K562 (cell line): ENCODE results near the gene HAGHL. TPM values are rescaled to one million over a fixed set of nuclear protein-coding genes. Genes with fewer than 3 reads are reported as not detected.

Experiments used
- CREM ChIP-seq: IDR thresholded peaks from 2 replicates; pipeline ENCODE4 v1.6.1; 2014; ENCODE audit warnings: antibody characterized with exemption, low read depth
- CTBP1 ChIP-seq: fragments of 450-650 bp; IDR thresholded peaks from 2 replicates; pipeline ENCODE4 v1.6.1; 2016; ENCODE audit warnings: borderline replicate concordance
- EGR1 ChIP-seq: fragments of 450-650 bp; conservative IDR thresholded peaks from 2 replicates; pipeline ENCODE4 v1.6.1; 2017; ENCODE audit warnings: mild to moderate bottlenecking
- ELF2 ChIP-seq: fragments of 250-450 bp; sonication (Bioruptor Pico); IDR thresholded peaks from 2 replicates; pipeline ENCODE4 v1.5.0; 2021; ENCODE audit warnings: mild to moderate bottlenecking
- EP400 ChIP-seq: fragments of 450-650 bp; IDR thresholded peaks from 2 replicates; pipeline ENCODE4 v1.6.1; 2017; ENCODE audit warnings: antibody characterized with exemption, mild to moderate bottlenecking, moderate library complexity
- GABPA ChIP-seq: fragments of 200-800 bp; sonication (Bioruptor generic); conservative IDR thresholded peaks from 2 replicates; pipeline ENCODE4 v1.6.1; 2016; ENCODE audit warnings: low read depth, missing genetic modification characterization, missing compliant biosample characterization
- GATAD2A ChIP-seq: fragments of 450-650 bp; IDR thresholded peaks from 2 replicates; pipeline ENCODE4 v1.6.1; 2017
- GATAD2B ChIP-seq: fragments of 450-650 bp; IDR thresholded peaks from 2 replicates; pipeline ENCODE4 v1.6.1; 2017; ENCODE audit warnings: mild to moderate bottlenecking, borderline replicate concordance
- HNRNPUL1 ChIP-seq: fragments of 200-400 bp; formaldehyde crosslinking; IDR thresholded peaks from 2 replicates; pipeline ENCODE4 v1.6.1; 2017; ENCODE audit warnings: low read length
- KAT2B ChIP-seq: IDR thresholded peaks from one replicate; pipeline ENCODE4 v1.6.1; 2012; ENCODE audit warnings: low read depth, mild to moderate bottlenecking, control low read depth, inconsistent platforms, low read length, moderate library complexity
- L3MBTL2 ChIP-seq: fragments of 450-650 bp; IDR thresholded peaks from 2 replicates; pipeline ENCODE4 v1.6.1; 2016; ENCODE audit warnings: mild to moderate bottlenecking, moderate library complexity
- MCM3 ChIP-seq: fragments of 450-650 bp; IDR thresholded peaks from 2 replicates; pipeline ENCODE4 v1.6.1; 2016
- MEIS2 ChIP-seq: fragments of 450-650 bp; IDR thresholded peaks from 2 replicates; pipeline ENCODE4 v1.6.1; 2014; ENCODE audit warnings: mild to moderate bottlenecking; ENCODE audit not compliant: partially characterized antibody
- NRF1 ChIP-seq, 2 experiments: fragments of 450-650 bp; IDR thresholded peaks in 1 of 2; conservative IDR thresholded peaks in 1 of 2; 2 replicates each; pipeline ENCODE4 v1.6.1; 2014; ENCODE audit warnings: mild to moderate bottlenecking in 2 of 2
- RAD21 ChIP-seq, 2 experiments: fragments of 250-450 bp in 1 of 2; fragments of 450-650 bp in 1 of 2; sonication (Bioruptor Pico) in 1 of 2; formaldehyde crosslinking in 1 of 2; IDR thresholded peaks in 1 of 2; conservative IDR thresholded peaks in 1 of 2; 2 replicates each; pipeline versions ENCODE4 v1.4.0 to v1.8.0; 2020 to 2022; ENCODE audit warnings: mild to moderate bottlenecking in 2 of 2, moderate library complexity in 1 of 2
- RBM15 ChIP-seq: fragments of 200-400 bp; formaldehyde crosslinking; IDR thresholded peaks from 2 replicates; pipeline ENCODE4 v1.6.1; 2018; ENCODE audit warnings: mild to moderate bottlenecking, low read length, moderate library complexity; ENCODE audit not compliant: insufficient read depth
- RCOR1 ChIP-seq, 2 experiments: IDR thresholded peaks; 2 replicates each; pipeline ENCODE4 v1.6.1; 2012; ENCODE audit warnings: low read depth in 2 of 2, low read length in 2 of 2, borderline replicate concordance in 1 of 2, improper control_type of control experiment in 1 of 2
- SIRT6 ChIP-seq: IDR thresholded peaks from one replicate; pipeline ENCODE4 v1.6.1; 2012; ENCODE audit warnings: low read depth, mild to moderate bottlenecking, control low read depth, inconsistent platforms, low read length, moderate library complexity
- TAF1 ChIP-seq: IDR thresholded peaks from 2 replicates; pipeline ENCODE4 v1.6.1; 2011; ENCODE audit warnings: mild to moderate bottlenecking, low read length, moderate library complexity; ENCODE audit not compliant: insufficient read depth, control insufficient read depth, severe bottlenecking; ENCODE audit errors: extremely low read depth
- TBP ChIP-seq: optimal IDR thresholded peaks from 2 replicates; pipeline ENCODE3; 2011; ENCODE audit warnings: low read depth, low read length, improper control_type of control experiment
- TEAD2 ChIP-seq: fragments of 450-650 bp; IDR thresholded peaks from 2 replicates; pipeline ENCODE4 v1.6.1; 2016; ENCODE audit warnings: missing genetic modification characterization, control low read depth, missing compliant biosample characterization
- TGIF2 ChIP-seq: sonication (generic); formaldehyde crosslinking; IDR thresholded peaks from 2 replicates; pipeline ENCODE4 v1.8.1; 2022; ENCODE audit warnings: mild to moderate bottlenecking, missing genetic modification reagents, moderate library complexity
- YBX1 ChIP-seq: fragments of 450-650 bp; IDR thresholded peaks from 2 replicates; pipeline ENCODE4 v1.7.1; 2016; ENCODE audit warnings: mild to moderate bottlenecking
- ZFP1 ChIP-seq: fragments of 450-650 bp; formaldehyde crosslinking; IDR thresholded peaks from 2 replicates; pipeline ENCODE4 v1.4.0; 2020; ENCODE audit warnings: mild to moderate bottlenecking, mixed read lengths
- ZNF395 ChIP-seq: fragments of 200-800 bp; sonication (Bioruptor generic); IDR thresholded peaks from 2 replicates; pipeline ENCODE4 v1.6.1; 2017; ENCODE audit warnings: missing genetic modification characterization, missing compliant biosample characterization
- ZNF592 ChIP-seq: fragments of 450-650 bp; IDR thresholded peaks from 2 replicates; pipeline ENCODE4 v1.6.1; 2017; ENCODE audit warnings: antibody characterized with exemption, mild to moderate bottlenecking
- polyA plus RNA-seq, 8 experiments: library from polyadenylated mRNA; depleted of rRNA in 4 of 8; stranded (reverse) in 5 of 8; unstranded in 3 of 8; fragments of >200 nt; fragmentation: Nextera tagmentation in 2 of 8; fragmentation: Illumina TruSeq in 1 of 8; extraction: Ambion mirVana in 2 of 8; extraction: Trizol in 1 of 8; gene quantifications; 2 replicates each; pipeline versions ENCODE4 v1.2.1 to v1.2.3, GENCODE V29; 2011 to 2014; ENCODE audit warnings: inconsistent platforms in 1 of 8, missing spikeins in 1 of 8
- total RNA-seq, 7 experiments: library from RNA; depleted of rRNA in 6 of 7; stranded (reverse); fragments of >200 nt in 6 of 7; fragmentation: Illumina TruSeq in 2 of 7; extraction: Trizol in 2 of 7; gene quantifications; 2 replicates each; pipeline versions ENCODE4 v1.2.1 to v1.2.3, GENCODE V29; 2011 to 2021; ENCODE audit warnings: low replicate concordance in 1 of 7

The HAGHL gene
- total and polyA plus RNA-seq, 9 of the 15 experiments (the other 6 are each of a cell fraction or from before 2014, with no cell fraction given) = 0.31 to 83.4 (median 20.7) TPM

- TF ChIP-seq ZNF592 = no peak
- TF ChIP-seq SIRT6 = no peak
- no peak for TF ChIP-seq RBM15
- no peak for TF ChIP-seq KAT2B
- no peak for TF ChIP-seq ZFP1 (CRISPR knock-in tag)
- TF ChIP-seq ELF2 (CRISPR knock-in tag) = peak; percentile 58; the same call in 1 of the 2 replicates
- no peak for TF ChIP-seq TEAD2
- TF ChIP-seq TAF1 = peak; percentile 25
- no peak for TF ChIP-seq MEIS2
- TF ChIP-seq GATAD2B = no peak
- no peak for TF ChIP-seq RCOR1 (IDR thresholded peaks at IDR 0.05; ENCODE audit: borderline replicate concordance in 1 of 2, low read depth in 2 of 2, low read length in 2 of 2)
- peak; percentile 74 for TF ChIP-seq GABPA
- no peak for TF ChIP-seq RAD21 (CRISPR knock-in tag; conservative IDR thresholded peaks at IDR 0.05 in 1 of 2, IDR thresholded peaks at IDR 0.05 in 1 of 2)
- TF ChIP-seq TGIF2 (CRISPR knock-in tag) = no peak
- no peak for TF ChIP-seq GATAD2A
- peak; percentile 55; the same call in 1 of the 2 replicates for TF ChIP-seq EP400
- peak; percentile 28 to 44; a peak in 2 of 4 replicates for TF ChIP-seq NRF1 (conservative IDR thresholded peaks at IDR 0.05 in 1 of 2, IDR thresholded peaks at IDR 0.05 in 1 of 2)
- no peak for TF ChIP-seq HNRNPUL1
- TF ChIP-seq MCM3 = no peak
- TF ChIP-seq CREM = no peak; the same call in 1 of the 2 replicates
- peak; percentile 51 for TF ChIP-seq TBP
- TF ChIP-seq CTBP1 = peak; percentile 54; the same call in 1 of the 2 replicates
- no peak for TF ChIP-seq YBX1
- TF ChIP-seq ZNF395 (CRISPR knock-in tag) = peak; percentile 78
- peak; percentile 68 for TF ChIP-seq L3MBTL2
- TF ChIP-seq EGR1 = no peak
These were observed 1.4 kb downstream of the HAGHL start (continued) for GRCh38 chr16:728131-728889.
